ENCODE results near the gene USP3. TPM values are rescaled to one million over a fixed set of nuclear protein-coding genes. Genes with fewer than 3 reads are reported as not detected.

The USP3 gene
- total RNA-seq, 4 donors from 2014 or later, result 26.5 to 96.3 (median 65.8) TPM

DNA sequence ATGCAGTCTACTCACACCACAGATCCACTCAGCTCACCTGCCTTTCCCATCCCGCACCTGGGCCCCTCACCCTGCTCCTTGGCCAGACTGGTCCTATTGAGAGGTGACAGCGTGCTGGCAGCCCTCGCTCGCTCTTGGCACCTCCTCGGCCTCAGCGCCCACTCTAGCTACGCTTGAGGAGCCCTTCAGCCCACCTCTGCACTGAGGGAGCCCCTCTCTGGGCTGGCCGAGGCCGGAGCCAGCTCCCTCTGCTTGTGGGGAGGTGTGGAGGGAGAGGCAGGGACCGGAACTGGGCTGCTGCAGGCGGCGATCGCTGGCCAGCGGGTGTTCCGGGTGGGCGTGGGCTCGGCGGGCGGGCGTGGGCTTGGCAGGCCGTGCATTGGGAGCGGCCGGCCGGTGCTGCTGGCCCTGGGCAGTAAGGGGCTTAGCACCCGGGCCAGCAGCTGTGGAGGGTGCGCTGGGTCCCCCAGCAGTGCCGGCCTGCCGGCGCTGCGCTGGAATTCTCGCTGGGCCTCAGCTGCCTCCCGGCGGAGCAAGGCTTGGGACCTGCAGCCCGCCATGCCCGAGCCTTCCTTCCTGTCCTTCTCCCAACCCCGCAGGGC lies 45.5 kb upstream of the USP3 start:
- Histone ChIP-seq H3K4me1 (no peaks in the 10 kb centered on the region), H3K27me3 (no peaks in the 10 kb centered on the region), H3K9me3 (no peaks in the 10 kb centered on the region), H3K36me3 (no peaks in the 10 kb centered on the region), H3K4me3 (no peak overlapping the region), H3K27ac (no peak overlapping the region)
- no peak for DNase-seq
- no peak for TF ChIP-seq POLR2A (IDR thresholded peaks at IDR 0.05)
- TF ChIP-seq, protein P1, sequence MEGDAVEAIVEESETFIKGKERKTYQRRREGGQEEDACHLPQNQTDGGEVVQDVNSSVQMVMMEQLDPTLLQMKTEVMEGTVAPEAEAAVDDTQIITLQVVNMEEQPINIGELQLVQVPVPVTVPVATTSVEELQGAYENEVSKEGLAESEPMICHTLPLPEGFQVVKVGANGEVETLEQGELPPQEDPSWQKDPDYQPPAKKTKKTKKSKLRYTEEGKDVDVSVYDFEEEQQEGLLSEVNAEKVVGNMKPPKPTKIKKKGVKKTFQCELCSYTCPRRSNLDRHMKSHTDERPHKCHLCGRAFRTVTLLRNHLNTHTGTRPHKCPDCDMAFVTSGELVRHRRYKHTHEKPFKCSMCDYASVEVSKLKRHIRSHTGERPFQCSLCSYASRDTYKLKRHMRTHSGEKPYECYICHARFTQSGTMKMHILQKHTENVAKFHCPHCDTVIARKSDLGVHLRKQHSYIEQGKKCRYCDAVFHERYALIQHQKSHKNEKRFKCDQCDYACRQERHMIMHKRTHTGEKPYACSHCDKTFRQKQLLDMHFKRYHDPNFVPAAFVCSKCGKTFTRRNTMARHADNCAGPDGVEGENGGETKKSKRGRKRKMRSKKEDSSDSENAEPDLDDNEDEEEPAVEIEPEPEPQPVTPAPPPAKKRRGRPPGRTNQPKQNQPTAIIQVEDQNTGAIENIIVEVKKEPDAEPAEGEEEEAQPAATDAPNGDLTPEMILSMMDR (IDR thresholded peaks at IDR 0.05), result no peak
- intact Hi-C loops (cut with DNase I; ENCODE audit: low total_unique reads), result no loop called here

DNA sequence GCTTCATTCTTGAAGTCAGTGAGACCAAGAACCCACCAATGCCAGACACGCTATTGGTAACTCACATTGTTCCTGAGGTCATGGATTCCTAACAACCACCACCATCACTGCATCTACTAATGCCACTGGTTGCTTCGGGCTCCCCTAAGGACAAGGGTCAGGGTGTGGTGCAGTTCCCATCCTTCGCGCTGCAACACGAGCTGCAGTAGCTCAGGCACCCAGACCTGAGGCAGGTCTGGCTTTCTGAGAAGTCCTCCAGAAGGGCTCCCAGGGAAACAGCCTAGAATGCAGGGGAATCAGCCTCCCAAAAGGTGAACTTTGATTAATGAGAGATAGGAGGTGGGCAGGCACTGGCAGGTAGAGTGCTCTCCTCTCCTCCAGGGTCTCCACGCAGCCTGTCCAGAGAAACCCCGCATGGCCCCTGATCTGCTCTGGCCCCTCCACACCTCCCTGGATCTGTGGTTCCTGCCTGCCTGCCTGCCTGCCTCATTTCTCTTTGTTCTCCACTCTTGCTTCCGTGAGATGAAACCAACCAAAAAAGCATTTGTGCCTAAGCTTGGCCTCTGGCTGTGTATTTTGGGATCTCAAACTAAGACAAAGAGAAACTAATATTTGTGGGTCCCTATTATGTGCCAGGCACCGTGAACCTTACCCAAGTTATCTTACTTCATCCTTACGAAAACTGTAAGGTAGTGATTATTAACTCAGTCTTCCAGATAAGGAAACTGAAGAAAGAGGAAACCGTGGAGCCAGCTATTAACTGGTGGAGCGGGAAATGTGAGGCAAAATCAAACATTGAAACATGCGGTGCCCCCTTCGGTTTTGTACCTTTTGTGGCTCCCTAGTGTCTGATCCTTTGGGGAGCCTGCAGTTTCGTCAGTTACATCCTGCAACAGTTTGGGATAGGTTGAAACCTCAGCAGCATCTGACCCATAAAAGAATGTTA lies 43.9 kb upstream of the USP3 start:
- Histone ChIP-seq H3K36me3 (no peaks in the 10 kb centered on the region), H3K4me1 (peaks cover 0 to 4% of the 10 kb centered on the region in 2 donors), H3K27me3 (no peaks in the 10 kb centered on the region), H3K9me3 (no peaks in the 10 kb centered on the region), H3K4me3 (no peak overlapping the region), H3K27ac (peak overlapping the region in 1 of 2 donors; percentile 58)
- no peak for TF ChIP-seq POLR2A (IDR thresholded peaks at IDR 0.05)
- TF ChIP-seq, protein P1 (IDR thresholded peaks at IDR 0.05), result no peak
- intact Hi-C loops (cut with DNase I; ENCODE audit: low total_unique reads), result no loop called here
- no peak for DNase-seq

DNA sequence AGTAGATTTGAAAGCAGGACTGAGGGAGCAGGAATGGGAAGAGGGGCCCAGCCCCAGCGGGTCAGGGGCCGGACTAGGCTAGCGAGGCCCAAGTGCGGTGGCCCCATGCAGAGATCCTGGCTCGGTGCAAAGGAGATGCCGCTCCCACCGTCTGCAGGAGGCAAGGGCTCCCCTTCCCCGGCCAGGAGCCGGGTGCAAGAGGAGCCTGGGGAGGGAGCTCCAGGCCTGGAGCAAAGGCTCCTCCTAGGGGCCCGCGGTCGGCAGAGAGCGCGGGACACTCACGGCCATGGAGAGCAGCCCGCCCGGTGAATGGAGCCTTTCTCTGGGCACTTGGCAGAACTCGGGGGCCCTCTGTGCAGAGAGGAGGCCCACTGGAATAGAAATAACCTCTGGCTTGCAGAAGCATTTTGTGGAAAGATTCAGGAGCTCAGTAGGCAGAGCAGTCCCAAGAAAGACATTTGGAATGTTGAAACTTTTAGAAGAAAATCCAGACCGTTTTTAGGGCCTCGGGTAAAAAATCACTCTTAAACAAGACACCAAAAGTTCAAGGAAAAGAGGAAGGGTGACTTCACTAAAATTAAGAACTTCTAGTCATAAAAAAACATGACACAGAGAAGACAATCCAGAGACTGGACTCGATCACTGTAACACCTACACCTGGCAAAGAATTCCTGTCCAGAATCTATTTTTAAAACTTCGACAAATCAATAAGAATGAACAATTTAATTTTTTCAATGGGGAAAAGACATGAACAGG lies 43.0 kb upstream of the USP3 start:
- H3K36me3 ChIP-seq, result no peaks in the 10 kb centered on the region
- TF ChIP-seq, protein P1 (IDR thresholded peaks at IDR 0.05), result no peak
- TF ChIP-seq POLR2A (IDR thresholded peaks at IDR 0.05), result no peak
- no peak for DNase-seq
- intact Hi-C loops (cut with DNase I; ENCODE audit: low total_unique reads), result no loop called here
- no peaks in the 10 kb centered on the region for H3K27me3 ChIP-seq
- no peaks in the 10 kb centered on the region for H3K9me3 ChIP-seq
- no peak overlapping the region for H3K4me3 ChIP-seq
- H3K27ac ChIP-seq, result peak overlapping the region in 1 of 2 donors; percentile 58
- H3K4me1 ChIP-seq, result peaks cover 0 to 4% of the 10 kb centered on the region in 2 donors

DNA sequence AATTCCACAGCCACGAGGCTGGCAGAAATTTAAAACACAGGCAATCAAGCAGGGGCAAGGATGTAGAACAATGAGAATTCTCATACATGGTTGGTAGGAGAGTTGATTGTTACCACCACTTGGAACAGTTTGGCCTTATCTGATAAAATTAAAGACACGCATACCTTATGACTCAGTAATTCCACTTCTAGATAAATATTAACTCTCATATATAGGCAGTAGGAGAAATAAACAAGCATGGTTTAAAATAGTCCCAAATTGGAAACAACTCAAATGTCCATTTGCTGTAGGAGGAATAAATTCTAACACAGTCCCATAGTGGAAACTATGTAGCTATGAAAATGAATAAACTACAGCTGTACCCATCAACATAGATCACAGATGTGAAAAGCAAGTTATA lies 42.3 kb upstream of the USP3 start:
- no peaks in the 10 kb centered on the region for H3K9me3 ChIP-seq
- H3K4me3 ChIP-seq, result no peak overlapping the region
- no peaks in the 10 kb centered on the region for H3K36me3 ChIP-seq
- H3K4me1 ChIP-seq, result peaks cover 0 to 4% of the 10 kb centered on the region in 2 donors
- TF ChIP-seq, protein P1 (IDR thresholded peaks at IDR 0.05), result no peak
- no peak for TF ChIP-seq POLR2A (IDR thresholded peaks at IDR 0.05)
- no peak for DNase-seq
- H3K27me3 ChIP-seq, result no peaks in the 10 kb centered on the region
- intact Hi-C loops (cut with DNase I; ENCODE audit: low total_unique reads), result no loop called here
- peak overlapping the region in 1 of 2 donors; percentile 58 for H3K27ac ChIP-seq
